Lower leg skin (tissue), 3 donors: ENCODE measurements around the gene HSPB3.

Experiments
- POLR2A ChIP-seq, 2 donors: fragments of 450-650 bp; IDR thresholded peaks; one replicate each; pipeline ENCODE4 v1.6.1; 2016 to 2017; ENCODE audit warnings: antibody characterized with exemption in 2 of 2, mild to moderate bottlenecking in 1 of 2, moderate library complexity in 1 of 2
- TF ChIP-seq, protein P1 (sequence below), 3 donors: fragments of 450-650 bp; IDR thresholded peaks; one replicate each; pipeline ENCODE4 v1.5.1; 2016; ENCODE audit warnings: antibody characterized with exemption in 3 of 3, mild to moderate bottlenecking in 3 of 3, moderate library complexity in 2 of 3

DNA sequence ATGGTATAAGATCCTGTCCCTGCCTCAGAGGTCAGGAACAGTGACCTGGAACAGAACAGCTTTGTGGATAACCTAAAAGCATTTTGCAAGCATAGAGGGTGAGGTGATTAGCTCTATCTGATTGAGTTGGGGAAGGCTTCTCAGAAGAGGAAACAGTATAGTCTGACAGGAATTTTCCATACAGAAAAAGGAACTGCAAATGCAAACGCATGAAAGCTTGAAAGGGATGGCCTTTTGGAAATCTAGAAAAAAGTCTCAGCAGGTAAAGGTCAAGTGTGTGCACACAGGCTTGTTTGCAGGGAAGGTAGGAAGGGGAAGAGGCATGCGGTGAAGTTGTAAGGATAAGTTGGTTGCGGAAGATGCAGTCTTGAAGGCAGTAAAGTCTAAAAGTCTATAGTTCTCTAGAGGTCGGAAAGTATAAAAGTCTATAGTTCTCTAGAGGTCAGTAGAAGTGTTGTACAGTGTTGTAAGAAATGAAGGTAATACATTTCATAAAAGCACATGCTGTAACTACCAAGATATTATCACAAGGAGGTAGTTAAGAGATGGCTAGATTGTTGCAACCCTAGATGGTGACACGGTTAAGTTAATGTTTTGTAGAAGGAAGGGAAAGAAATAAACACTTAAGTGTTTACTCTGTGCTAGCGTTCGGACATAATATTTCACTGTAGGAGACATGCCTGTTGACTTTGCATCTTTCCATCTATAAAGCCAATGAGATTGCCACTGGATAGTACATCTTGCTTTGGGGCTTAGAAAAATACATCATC lies 16.7 kb upstream of the HSPB3 start:
- TF ChIP-seq, protein P1, sequence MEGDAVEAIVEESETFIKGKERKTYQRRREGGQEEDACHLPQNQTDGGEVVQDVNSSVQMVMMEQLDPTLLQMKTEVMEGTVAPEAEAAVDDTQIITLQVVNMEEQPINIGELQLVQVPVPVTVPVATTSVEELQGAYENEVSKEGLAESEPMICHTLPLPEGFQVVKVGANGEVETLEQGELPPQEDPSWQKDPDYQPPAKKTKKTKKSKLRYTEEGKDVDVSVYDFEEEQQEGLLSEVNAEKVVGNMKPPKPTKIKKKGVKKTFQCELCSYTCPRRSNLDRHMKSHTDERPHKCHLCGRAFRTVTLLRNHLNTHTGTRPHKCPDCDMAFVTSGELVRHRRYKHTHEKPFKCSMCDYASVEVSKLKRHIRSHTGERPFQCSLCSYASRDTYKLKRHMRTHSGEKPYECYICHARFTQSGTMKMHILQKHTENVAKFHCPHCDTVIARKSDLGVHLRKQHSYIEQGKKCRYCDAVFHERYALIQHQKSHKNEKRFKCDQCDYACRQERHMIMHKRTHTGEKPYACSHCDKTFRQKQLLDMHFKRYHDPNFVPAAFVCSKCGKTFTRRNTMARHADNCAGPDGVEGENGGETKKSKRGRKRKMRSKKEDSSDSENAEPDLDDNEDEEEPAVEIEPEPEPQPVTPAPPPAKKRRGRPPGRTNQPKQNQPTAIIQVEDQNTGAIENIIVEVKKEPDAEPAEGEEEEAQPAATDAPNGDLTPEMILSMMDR (IDR thresholded peaks at IDR 0.05) = no peak
- TF ChIP-seq POLR2A (IDR thresholded peaks at IDR 0.05) = no peak
